ENCODE results near the gene FAM78A. TPM values are rescaled to one million over a fixed set of nuclear protein-coding genes. Genes with fewer than 3 reads are reported as not detected.
A peak's percentile ranks its signal among the peaks of the same experiment; 100 is the strongest.
"Not testable (repeated sequence)": the region's sequence is repeated elsewhere in the genome, so short reads cannot be mapped to it uniquely, and the experiment has no call there.

Gene FAM78A
- total and polyA plus RNA-seq, 11 donors = 13.6 to 37.9 (median 33.4) TPM

DNA sequence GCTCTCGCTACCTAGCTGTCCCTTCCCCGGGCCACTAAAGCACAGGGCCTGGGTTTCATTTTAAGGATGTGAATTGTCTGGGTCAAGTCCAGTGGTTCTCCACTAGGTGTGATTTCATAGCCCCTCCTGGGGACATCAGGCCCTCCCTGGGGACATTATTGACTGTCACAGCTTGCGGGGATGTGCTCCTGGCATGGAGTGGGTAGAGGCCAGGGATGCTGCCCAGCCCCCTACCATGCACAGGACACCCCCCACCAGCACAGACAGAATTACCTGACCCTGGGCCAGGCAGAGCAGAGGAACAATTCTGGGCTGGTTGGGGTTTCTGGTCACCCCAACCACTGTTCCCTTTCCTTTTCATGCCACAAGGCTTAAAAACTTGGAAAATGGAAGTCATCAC, 4.1 kb downstream of the FAM78A start:
- intact Hi-C loops (cut with DNase I) = loop anchor here in 4 of 10 donors (5.0 to 10.0 kb wide), 3 partner anchors 35 to 87 kb away; no protein-coding TSS in a partner anchor
- peak overlapping the region in 9 of 12 donors; percentile 69 to 96 (median 86) for H3K4me3 ChIP-seq

DNA sequence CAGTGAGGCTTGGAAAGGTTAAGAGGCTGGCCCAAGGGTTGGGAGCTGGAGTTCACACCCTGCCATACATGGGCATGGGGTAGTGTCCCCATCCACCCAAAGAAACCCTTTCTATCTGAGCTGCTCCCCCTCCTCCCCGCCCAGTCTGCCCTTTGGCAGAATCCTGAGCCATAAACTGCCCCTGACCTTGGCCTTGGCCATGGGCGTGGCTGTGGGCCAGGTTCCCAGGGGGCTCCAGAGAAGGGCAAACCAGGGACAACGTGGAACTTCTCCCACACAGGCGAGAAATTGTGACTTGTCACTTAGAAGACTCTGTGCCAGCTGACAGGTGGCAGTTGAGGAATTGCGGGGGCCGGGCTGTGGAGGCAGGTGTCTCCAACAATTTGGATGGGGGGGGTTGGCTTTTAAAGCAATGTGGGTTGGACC, 4.8 kb downstream of the FAM78A start:
- intact Hi-C loops (cut with DNase I) = loop anchor here in 4 of 10 donors (5.0 to 10.0 kb wide), 3 partner anchors 34 to 87 kb away; no protein-coding TSS in a partner anchor
- DNase-seq = peak in 1 of 5 donors; percentile 41
- no peak for ATAC-seq

More for the DNA sequence above, 4.1 kb downstream of the FAM78A start:
- H3K4me1 ChIP-seq = peaks cover 18 to 81% (median 60%) of the 10 kb centered on the region in 12 donors
- ATAC-seq (no peak), DNase-seq (no peak)
- H3K9me3 ChIP-seq = no peaks in the 10 kb centered on the region
- H3K27ac ChIP-seq = peak overlapping the region; percentile 88 to 99 (median 98)
- no peaks in the 10 kb centered on the region for H3K36me3 ChIP-seq
- 43 to 69% (median 55%) methylated on average over 3 of the region's 3 CpGs for WGBS, 4 donors
- TF ChIP-seq, protein P1, sequence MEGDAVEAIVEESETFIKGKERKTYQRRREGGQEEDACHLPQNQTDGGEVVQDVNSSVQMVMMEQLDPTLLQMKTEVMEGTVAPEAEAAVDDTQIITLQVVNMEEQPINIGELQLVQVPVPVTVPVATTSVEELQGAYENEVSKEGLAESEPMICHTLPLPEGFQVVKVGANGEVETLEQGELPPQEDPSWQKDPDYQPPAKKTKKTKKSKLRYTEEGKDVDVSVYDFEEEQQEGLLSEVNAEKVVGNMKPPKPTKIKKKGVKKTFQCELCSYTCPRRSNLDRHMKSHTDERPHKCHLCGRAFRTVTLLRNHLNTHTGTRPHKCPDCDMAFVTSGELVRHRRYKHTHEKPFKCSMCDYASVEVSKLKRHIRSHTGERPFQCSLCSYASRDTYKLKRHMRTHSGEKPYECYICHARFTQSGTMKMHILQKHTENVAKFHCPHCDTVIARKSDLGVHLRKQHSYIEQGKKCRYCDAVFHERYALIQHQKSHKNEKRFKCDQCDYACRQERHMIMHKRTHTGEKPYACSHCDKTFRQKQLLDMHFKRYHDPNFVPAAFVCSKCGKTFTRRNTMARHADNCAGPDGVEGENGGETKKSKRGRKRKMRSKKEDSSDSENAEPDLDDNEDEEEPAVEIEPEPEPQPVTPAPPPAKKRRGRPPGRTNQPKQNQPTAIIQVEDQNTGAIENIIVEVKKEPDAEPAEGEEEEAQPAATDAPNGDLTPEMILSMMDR (IDR thresholded peaks at IDR 0.05) = no peak
- TF ChIP-seq POLR2A (IDR thresholded peaks at IDR 0.05) = no peak
- no peaks in the 10 kb centered on the region for H3K27me3 ChIP-seq

DNA sequence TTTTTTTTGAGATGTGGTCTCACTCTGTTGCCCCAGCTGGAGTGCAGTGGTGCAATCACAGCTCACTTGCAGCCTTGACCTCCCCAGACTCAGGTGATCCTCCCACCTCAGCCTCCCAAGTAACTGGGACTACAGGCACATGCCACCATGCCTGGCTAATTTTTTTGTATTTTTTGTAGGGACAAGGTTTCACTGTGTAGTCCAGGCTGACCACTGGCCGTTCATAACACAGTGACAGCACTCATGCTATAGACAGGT, 5.4 kb downstream of the FAM78A start:
- peak overlapping the region in 4 of 12 donors; percentile 14 to 45 (median 21) for H3K4me3 ChIP-seq
- H3K36me3 ChIP-seq, DNase-seq, H3K27me3 ChIP-seq, ATAC-seq, H3K9me3 ChIP-seq: not testable (repeated sequence)
- peaks cover 21 to 90% (median 70%) of the 10 kb centered on the region in 12 donors for H3K4me1 ChIP-seq
- intact Hi-C loops (cut with DNase I) = loop anchor here in 4 of 10 donors (5.0 to 10.0 kb wide), 3 partner anchors 34 to 86 kb away; no protein-coding TSS in a partner anchor
- H3K27ac ChIP-seq = peak overlapping the region; percentile 88 to 99 (median 98)
- 43 to 59% (median 50%) methylated on average over 1 of the region's 1 CpG for WGBS, 4 donors

More for the DNA sequence above, 4.8 kb downstream of the FAM78A start:
- H3K4me1 ChIP-seq = peaks cover 18 to 87% (median 66%) of the 10 kb centered on the region in 12 donors
- H3K27ac ChIP-seq = peak overlapping the region; percentile 88 to 99 (median 98)
- no peaks in the 10 kb centered on the region for H3K27me3 ChIP-seq
- no peaks in the 10 kb centered on the region for H3K36me3 ChIP-seq
- no peaks in the 10 kb centered on the region for H3K9me3 ChIP-seq
- TF ChIP-seq POLR2A (IDR thresholded peaks at IDR 0.05) = no peak
- TF ChIP-seq, protein P1 (IDR thresholded peaks at IDR 0.05) = no peak
- H3K4me3 ChIP-seq = peak overlapping the region in 3 of 12 donors; percentile 14 to 82 (median 15)
- WGBS, 4 donors = 35 to 54% (median 51%) methylated on average over 6 of the region's 6 CpGs

DNA sequence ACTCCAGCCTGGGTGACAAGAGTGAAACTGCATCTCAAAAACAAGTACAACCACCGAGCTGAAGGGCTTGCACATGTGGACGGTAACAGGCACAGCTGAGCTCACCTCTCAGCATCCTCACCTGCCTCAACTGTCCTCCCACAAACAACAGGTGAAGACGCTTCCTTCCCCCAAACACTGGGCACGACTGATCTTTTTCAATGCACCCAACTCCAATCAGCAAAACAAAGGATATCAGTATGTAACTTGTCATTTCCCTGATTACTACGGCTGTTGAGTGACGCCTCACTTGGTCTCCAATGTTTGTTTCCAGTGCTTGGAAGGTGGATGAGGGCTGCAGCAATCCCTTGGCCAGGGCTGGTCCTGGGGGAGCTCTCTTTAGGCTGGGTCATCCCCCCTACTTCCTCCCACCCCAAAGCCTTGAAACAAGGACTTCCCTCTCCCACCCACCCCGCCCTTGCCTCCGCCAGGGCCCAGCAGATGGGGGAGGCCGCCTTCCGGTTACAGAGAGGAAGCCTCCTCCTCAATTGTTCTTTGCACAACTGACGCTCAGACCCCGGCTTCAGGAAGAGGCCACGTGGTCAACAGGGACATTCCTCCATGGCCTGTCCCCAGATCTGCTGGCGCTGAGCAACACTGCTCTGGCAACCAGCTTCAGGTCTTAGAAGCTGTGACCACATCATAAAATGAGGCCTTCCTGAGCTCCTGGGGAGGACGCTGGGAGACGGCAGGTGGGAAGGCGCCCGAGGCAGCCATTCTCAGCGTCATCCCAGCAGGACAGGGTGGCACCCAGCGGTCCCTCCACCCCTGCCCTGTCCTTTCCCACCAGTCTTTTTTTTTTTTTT, 5.9 kb downstream of the FAM78A start:
- Histone ChIP-seq H3K9me3 (no peaks in the 10 kb centered on the region), H3K27ac (peak overlapping the region; percentile 88 to 99 (median 98)), H3K36me3 (no peaks in the 10 kb centered on the region), H3K4me3 (peak overlapping the region in 8 of 12 donors; percentile 8 to 45 (median 15)), H3K27me3 (no peaks in the 10 kb centered on the region), H3K4me1 (peaks cover 23 to 95% (median 75%) of the 10 kb centered on the region in 12 donors)
- intact Hi-C loops (cut with DNase I) = loop anchor here in 4 of 10 donors (5.0 to 10.0 kb wide), 3 partner anchors 33 to 86 kb away; no protein-coding TSS in a partner anchor
- TF ChIP-seq, protein P1 (IDR thresholded peaks at IDR 0.05) = no peak
- peak in 1 of 2 donors; percentile 5 for TF ChIP-seq POLR2A (IDR thresholded peaks at IDR 0.05)
- ATAC-seq = peak; percentile 46 to 69 (median 58)
- WGBS, 4 donors = 13 to 21% (median 20%) methylated on average over 17 to 20 of the region's 20 CpGs
- peak; percentile 89 to 91 (median 90) for DNase-seq
